ENCODE data around the gene CASP2. TPM values are rescaled to one million over a fixed set of nuclear protein-coding genes. Genes with fewer than 3 reads are reported as not detected.
A peak's percentile ranks its signal among the peaks of the same experiment; 100 is the strongest.

Gene CASP2
- total RNA-seq, 1 donor from 2014 or later = 6.8 TPM

GRCh38 chr7:143343596-143343995, 55.4 kb downstream of the CASP2 start:
- no peak for DNase-seq (ENCODE audit: low read depth)
- peaks cover 2% of the 10 kb centered on the region for H3K27me3 ChIP-seq (ENCODE audit: control insufficient read depth, insufficient read depth, low read length)
- TF ChIP-seq CTCF (IDR thresholded peaks at IDR 0.05; ENCODE audit: insufficient read depth, low read length, severe bottlenecking) = no peak

DNA sequence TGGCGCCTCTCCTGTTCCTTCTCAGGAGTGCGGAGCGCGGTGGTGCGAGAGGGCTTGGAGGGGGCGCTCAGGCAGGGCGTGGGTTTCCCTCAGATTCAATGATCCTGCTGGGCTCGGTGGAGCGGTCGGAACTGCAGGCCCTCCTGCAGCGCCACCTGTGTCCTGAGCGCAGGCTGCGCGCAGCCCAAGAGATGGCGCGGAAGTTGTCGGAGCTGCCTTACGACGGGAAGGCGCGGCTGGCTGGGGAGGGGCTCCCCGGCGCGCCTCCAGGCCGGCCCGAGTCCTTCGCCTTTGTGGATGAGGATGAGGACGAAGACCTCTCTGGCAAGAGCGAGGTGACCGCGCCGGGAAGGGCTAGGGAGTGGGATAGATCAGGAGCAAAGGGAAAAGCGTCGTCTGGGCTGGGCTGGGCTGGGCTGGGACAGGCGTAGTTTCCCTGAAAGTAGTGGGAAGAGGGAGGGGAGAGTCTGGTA, 57.3 kb downstream of the CASP2 start:
- DNase-seq (ENCODE audit: low read depth) (peak; percentile 50), FAIRE-seq (no peak)
- TF ChIP-seq CTCF (IDR thresholded peaks at IDR 0.05; ENCODE audit: insufficient read depth, low read length, severe bottlenecking) = peak; percentile 90
- no peaks in the 10 kb centered on the region for H3K36me3 ChIP-seq (ENCODE audit: control insufficient read depth, insufficient read depth, low read length)
- peaks cover 2% of the 10 kb centered on the region for H3K27me3 ChIP-seq (ENCODE audit: control insufficient read depth, insufficient read depth, low read length)
- H3K4me3 ChIP-seq (ENCODE audit: low read depth, low read length) = peak overlapping the region; percentile 20

More at GRCh38 chr7:143343596-143343995, 55.4 kb downstream of the CASP2 start:
- H3K36me3 ChIP-seq (ENCODE audit: control insufficient read depth, insufficient read depth, low read length) = no peaks in the 10 kb centered on the region
- FAIRE-seq = no peak
- no peak overlapping the region for H3K4me3 ChIP-seq (ENCODE audit: low read depth, low read length)

- TF ChIP-seq CTCF (IDR thresholded peaks at IDR 0.05; ENCODE audit: insufficient read depth, low read length, severe bottlenecking) = no peak
- H3K4me3 ChIP-seq (ENCODE audit: low read depth, low read length) = no peak overlapping the region
- H3K27me3 ChIP-seq (ENCODE audit: control insufficient read depth, insufficient read depth, low read length) = peaks cover 2% of the 10 kb centered on the region
- FAIRE-seq (no peak), DNase-seq (ENCODE audit: low read depth) (no peak)
- H3K36me3 ChIP-seq (ENCODE audit: control insufficient read depth, insufficient read depth, low read length) = no peaks in the 10 kb centered on the region
These were observed 57.9 kb downstream of the CASP2 start for GRCh38 chr7:143346018-143346417.

GRCh38 chr7:143347950-143348349, 59.8 kb downstream of the CASP2 start:
- peaks cover 2% of the 10 kb centered on the region for H3K27me3 ChIP-seq (ENCODE audit: control insufficient read depth, insufficient read depth, low read length)
- no peaks in the 10 kb centered on the region for H3K36me3 ChIP-seq (ENCODE audit: control insufficient read depth, insufficient read depth, low read length)
- DNase-seq (ENCODE audit: low read depth) = no peak
- no peak overlapping the region for H3K4me3 ChIP-seq (ENCODE audit: low read depth, low read length)
- no peak for FAIRE-seq
- no peak for TF ChIP-seq CTCF (IDR thresholded peaks at IDR 0.05; ENCODE audit: insufficient read depth, low read length, severe bottlenecking)

DNA sequence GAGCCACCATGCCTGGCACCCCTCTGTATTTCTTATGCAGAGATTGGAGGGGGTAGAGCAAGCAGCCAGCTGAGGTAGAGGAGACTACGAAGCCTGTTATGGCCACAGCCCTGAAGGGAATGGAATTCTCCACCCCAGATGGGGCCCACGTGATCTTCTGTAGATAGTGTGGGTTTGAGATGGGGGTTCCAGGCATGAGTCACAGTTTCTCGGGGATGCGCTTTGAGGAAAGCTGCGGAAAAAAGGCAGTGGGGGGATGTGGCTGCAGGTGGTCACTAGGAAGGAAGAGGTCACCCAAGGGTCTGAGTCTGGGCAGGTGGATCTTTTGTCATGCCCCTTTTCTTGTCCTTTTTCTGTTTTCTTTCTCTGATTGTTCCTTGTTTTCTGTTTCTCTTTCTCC, 62.9 kb downstream of the CASP2 start:
- FAIRE-seq (no peak), DNase-seq (ENCODE audit: low read depth) (no peak)
- Histone ChIP-seq H3K27me3 (ENCODE audit: control insufficient read depth, insufficient read depth, low read length) (no peaks in the 10 kb centered on the region), H3K4me3 (ENCODE audit: low read depth, low read length) (no peak overlapping the region), H3K36me3 (ENCODE audit: control insufficient read depth, insufficient read depth, low read length) (no peaks in the 10 kb centered on the region)
- no peak for TF ChIP-seq CTCF (IDR thresholded peaks at IDR 0.05; ENCODE audit: insufficient read depth, low read length, severe bottlenecking)

DNA sequence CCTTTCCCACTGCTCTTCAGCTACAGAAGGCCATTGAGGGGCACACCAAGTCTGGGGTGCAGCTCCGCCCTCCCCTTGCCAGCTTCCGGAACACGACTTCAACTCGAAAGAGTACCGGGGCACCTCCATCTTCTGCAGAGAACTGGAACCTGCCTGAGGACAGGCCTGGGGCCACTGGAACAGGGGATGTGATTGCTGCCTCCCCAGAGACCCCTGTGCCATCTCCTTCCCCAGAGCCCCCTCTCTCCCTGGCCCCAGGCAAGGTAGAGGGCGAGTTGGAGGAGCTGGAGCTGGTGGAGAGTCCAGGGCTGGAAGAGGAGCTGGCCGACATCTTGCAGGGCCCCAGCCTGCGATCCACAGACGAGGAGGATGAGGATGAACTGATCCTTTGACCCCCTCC, 63.4 kb downstream of the CASP2 start:
- FAIRE-seq = no peak
- no peak for DNase-seq (ENCODE audit: low read depth)
- Histone ChIP-seq H3K4me3 (ENCODE audit: low read depth, low read length) (no peak overlapping the region), H3K27me3 (ENCODE audit: control insufficient read depth, insufficient read depth, low read length) (no peaks in the 10 kb centered on the region), H3K36me3 (ENCODE audit: control insufficient read depth, insufficient read depth, low read length) (no peaks in the 10 kb centered on the region)
- no peak for TF ChIP-seq CTCF (IDR thresholded peaks at IDR 0.05; ENCODE audit: insufficient read depth, low read length, severe bottlenecking)

All from bronchial epithelial cell (primary cell).